K562 (cell line): ENCODE measurements around the gene SLC12A4. TPM values are rescaled to one million over a fixed set of nuclear protein-coding genes. Genes with fewer than 3 reads are reported as not detected.

Experiments used
- ELK3 ChIP-seq: fragments of 450-650 bp; formaldehyde crosslinking; IDR thresholded peaks from 2 replicates; pipeline ENCODE4 v1.4.0; 2020; ENCODE audit warnings: mild to moderate bottlenecking
- KLF6 ChIP-seq: fragments of 250-450 bp; sonication (Bioruptor Pico); IDR thresholded peaks from 2 replicates; pipeline ENCODE4 v1.4.0; 2020; ENCODE audit warnings: mild to moderate bottlenecking, moderate library complexity, borderline replicate concordance
- LARP7 ChIP-seq: fragments of 450-650 bp; IDR thresholded peaks from 2 replicates; pipeline ENCODE4 v1.6.1; 2016
- MAFK ChIP-seq: IDR thresholded peaks from 2 replicates; pipeline ENCODE4 v1.6.1; 2011; ENCODE audit warnings: low read length, improper control_type of control experiment
- POLR3A ChIP-seq: IDR thresholded peaks from 2 replicates; pipeline ENCODE4 v1.6.1; 2011; ENCODE audit warnings: borderline replicate concordance, mild to moderate bottlenecking, moderate library complexity; ENCODE audit not compliant: insufficient read length, insufficient read depth; ENCODE audit errors: extremely low read depth
- RBM15 ChIP-seq: fragments of 200-400 bp; formaldehyde crosslinking; IDR thresholded peaks from 2 replicates; pipeline ENCODE4 v1.6.1; 2018; ENCODE audit warnings: mild to moderate bottlenecking, low read length, moderate library complexity; ENCODE audit not compliant: insufficient read depth
- ZBTB8A ChIP-seq: fragments of 450-650 bp; IDR thresholded peaks from 2 replicates; pipeline ENCODE4 v1.6.1; 2018; ENCODE audit warnings: mild to moderate bottlenecking, moderate library complexity; ENCODE audit not compliant: partially characterized antibody
- ZNF311 ChIP-seq: fragments of 250-450 bp; sonication (Bioruptor Pico); IDR thresholded peaks from 2 replicates; pipeline ENCODE4 v1.4.0; 2020; ENCODE audit warnings: mild to moderate bottlenecking, moderate library complexity
- ZNF785 ChIP-seq: fragments of 250-450 bp; sonication (Bioruptor Pico); IDR thresholded peaks from 2 replicates; pipeline ENCODE4 v1.4.0; 2020; ENCODE audit warnings: mild to moderate bottlenecking
- polyA plus RNA-seq, 8 experiments: library from polyadenylated mRNA; depleted of rRNA in 4 of 8; stranded (reverse) in 5 of 8; unstranded in 3 of 8; fragments of >200 nt; fragmentation: Nextera tagmentation in 2 of 8; fragmentation: Illumina TruSeq in 1 of 8; extraction: Ambion mirVana in 2 of 8; extraction: Trizol in 1 of 8; gene quantifications; 2 replicates each; pipeline versions ENCODE4 v1.2.1 to v1.2.3, GENCODE V29; 2011 to 2014; ENCODE audit warnings: inconsistent platforms in 1 of 8, missing spikeins in 1 of 8
- total RNA-seq, 7 experiments: library from RNA; depleted of rRNA in 6 of 7; stranded (reverse); fragments of >200 nt in 6 of 7; fragmentation: Illumina TruSeq in 2 of 7; extraction: Trizol in 2 of 7; gene quantifications; 2 replicates each; pipeline versions ENCODE4 v1.2.1 to v1.2.3, GENCODE V29; 2011 to 2021; ENCODE audit warnings: low replicate concordance in 1 of 7
- TF ChIP-seq, protein P1 (sequence below): fragments of 450-650 bp; IDR thresholded peaks from 2 replicates; pipeline ENCODE4 v1.6.1; 2018; ENCODE audit not compliant: partially characterized antibody
- TF ChIP-seq, protein P2 (sequence below), 3 experiments: fragments of 200-800 bp in 1 of 3; sonication (Bioruptor generic) in 1 of 3; sonication (generic) in 1 of 3; formaldehyde crosslinking in 1 of 3; IDR thresholded peaks; 2 replicates each; pipeline versions ENCODE4 v1.6.1 to v1.8.0; 2016 to 2022; ENCODE audit warnings: mild to moderate bottlenecking in 2 of 3, missing compliant biosample characterization in 2 of 3, missing genetic modification characterization in 2 of 3, missing genetic modification reagents in 1 of 3
- TF ChIP-seq, protein P3 (sequence below): fragments of 450-650 bp; formaldehyde crosslinking; IDR thresholded peaks from 2 replicates; pipeline ENCODE4 v1.4.0; 2022; ENCODE audit warnings: missing genetic modification characterization

The SLC12A4 gene
- total and polyA plus RNA-seq, 9 of the 15 experiments (the other 6 are each of a cell fraction or from before 2014, with no cell fraction given) = 0.75 to 43.5 (median 15.0) TPM

DNA sequence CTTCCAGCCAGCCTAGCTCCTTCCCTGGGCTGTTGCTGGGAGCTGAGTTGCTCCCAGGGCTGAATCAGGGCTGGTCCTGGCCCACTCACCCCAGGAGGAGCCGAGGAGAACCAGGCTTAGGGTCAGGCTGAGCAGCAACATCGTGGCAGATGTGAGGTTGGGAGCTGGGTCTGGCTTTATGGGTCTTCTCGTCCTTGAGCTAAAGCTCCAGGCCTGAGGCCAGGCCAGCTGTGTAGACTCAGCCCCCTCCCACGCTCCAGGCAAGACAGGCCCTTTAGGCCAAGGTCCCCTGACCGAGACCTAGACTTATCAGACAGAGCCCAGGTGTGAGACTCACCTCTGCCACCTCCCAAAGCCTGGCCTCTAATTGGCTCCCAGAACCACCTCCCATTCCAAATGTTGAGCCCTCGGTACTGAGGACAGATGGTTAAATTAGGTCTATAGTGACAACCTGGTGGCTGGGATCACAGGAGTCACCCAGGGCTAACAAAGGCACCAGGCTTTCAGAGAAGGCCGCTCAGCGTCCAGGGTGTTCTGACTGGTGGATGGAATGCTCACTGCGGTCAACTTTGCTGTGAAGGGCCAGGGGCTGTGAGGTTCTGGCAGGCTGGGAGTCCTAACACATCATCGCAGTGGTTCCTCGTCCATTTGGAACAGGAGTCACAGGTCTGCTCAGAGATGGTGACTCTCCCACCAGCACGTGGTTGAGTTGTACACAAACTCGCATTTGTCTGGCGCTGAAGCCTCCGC lies 36.5 kb downstream of the SLC12A4 start, which contains the start of gene CTRL (continued):
- TF ChIP-seq, protein P1, sequence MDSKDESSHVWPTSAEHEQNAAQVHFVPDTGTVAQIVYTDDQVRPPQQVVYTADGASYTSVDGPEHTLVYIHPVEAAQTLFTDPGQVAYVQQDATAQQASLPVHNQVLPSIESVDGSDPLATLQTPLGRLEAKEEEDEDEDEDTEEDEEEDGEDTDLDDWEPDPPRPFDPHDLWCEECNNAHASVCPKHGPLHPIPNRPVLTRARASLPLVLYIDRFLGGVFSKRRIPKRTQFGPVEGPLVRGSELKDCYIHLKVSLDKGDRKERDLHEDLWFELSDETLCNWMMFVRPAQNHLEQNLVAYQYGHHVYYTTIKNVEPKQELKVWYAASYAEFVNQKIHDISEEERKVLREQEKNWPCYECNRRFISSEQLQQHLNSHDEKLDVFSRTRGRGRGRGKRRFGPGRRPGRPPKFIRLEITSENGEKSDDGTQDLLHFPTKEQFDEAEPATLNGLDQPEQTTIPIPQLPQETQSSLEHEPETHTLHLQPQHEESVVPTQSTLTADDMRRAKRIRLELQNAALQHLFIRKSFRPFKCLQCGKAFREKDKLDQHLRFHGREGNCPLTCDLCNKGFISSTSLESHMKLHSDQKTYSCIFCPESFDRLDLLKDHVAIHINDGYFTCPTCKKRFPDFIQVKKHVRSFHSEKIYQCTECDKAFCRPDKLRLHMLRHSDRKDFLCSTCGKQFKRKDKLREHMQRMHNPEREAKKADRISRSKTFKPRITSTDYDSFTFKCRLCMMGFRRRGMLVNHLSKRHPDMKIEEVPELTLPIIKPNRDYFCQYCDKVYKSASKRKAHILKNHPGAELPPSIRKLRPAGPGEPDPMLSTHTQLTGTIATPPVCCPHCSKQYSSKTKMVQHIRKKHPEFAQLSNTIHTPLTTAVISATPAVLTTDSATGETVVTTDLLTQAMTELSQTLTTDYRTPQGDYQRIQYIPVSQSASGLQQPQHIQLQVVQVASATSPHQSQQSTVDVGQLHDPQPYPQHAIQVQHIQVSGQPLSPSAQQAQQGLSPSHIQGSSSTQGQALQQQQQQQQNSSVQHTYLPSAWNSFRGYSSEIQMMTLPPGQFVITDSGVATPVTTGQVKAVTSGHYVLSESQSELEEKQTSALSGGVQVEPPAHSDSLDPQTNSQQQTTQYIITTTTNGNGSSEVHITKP = no peak
- TF ChIP-seq RBM15 = no peak
- TF ChIP-seq, protein P2, sequence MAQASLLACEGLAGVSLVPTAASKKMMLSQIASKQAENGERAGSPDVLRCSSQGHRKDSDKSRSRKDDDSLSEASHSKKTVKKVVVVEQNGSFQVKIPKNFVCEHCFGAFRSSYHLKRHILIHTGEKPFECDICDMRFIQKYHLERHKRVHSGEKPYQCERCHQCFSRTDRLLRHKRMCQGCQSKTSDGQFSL (CRISPR knock-in tag; IDR thresholded peaks at IDR 0.05) = no peak
- TF ChIP-seq, protein P2 (tag; IDR thresholded peaks at IDR 0.05) = no peak
- TF ChIP-seq LARP7 = no peak
- TF ChIP-seq ZBTB8A = no peak
- no peak for TF ChIP-seq ZNF311 (CRISPR knock-in tag)
- no peak for TF ChIP-seq KLF6
- no peak for TF ChIP-seq ZNF785 (CRISPR knock-in tag)
- TF ChIP-seq MAFK = no peak
- TF ChIP-seq POLR3A = no peak
- TF ChIP-seq ELK3 = no peak
- TF ChIP-seq, protein P3, sequence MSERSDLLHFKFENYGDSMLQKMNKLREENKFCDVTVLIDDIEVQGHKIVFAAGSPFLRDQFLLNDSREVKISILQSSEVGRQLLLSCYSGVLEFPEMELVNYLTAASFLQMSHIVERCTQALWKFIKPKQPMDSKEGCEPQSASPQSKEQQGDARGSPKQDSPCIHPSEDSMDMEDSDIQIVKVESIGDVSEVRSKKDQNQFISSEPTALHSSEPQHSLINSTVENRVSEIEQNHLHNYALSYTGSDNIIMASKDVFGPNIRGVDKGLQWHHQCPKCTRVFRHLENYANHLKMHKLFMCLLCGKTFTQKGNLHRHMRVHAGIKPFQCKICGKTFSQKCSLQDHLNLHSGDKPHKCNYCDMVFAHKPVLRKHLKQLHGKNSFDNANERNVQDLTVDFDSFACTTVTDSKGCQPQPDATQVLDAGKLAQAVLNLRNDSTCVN (CRISPR knock-in tag) = no peak
- TF ChIP-seq, all 486 proteins: peak for 3
